CD8-positive, alpha-beta memory T cell (primary cell): ENCODE data around the gene RANBP9. TPM values are rescaled to one million over a fixed set of nuclear protein-coding genes. Genes with fewer than 3 reads are reported as not detected.
A peak's percentile ranks its signal among the peaks of the same experiment; 100 is the strongest.

Experiments
- CTCF ChIA-PET: fragments of 350-600 bp; sonication (Branson Sonifier 250); formaldehyde crosslinking; loops from one replicate; lab custom pipeline; 2021; ENCODE audit warnings: antibody characterized with exemption; lab: Charles Lee
- POLR2A ChIA-PET: fragments of 350-600 bp; sonication (Branson Sonifier 250); formaldehyde crosslinking; loops from one replicate; lab custom pipeline; 2021; ENCODE audit warnings: antibody characterized with exemption; lab: Charles Lee
- DNase-seq, 5 donors: peaks; one replicate each; pipeline versions ENCODE4 v3.0.0 to v3.0.0-alpha.2; 2020 to 2022; ENCODE audit warnings: mixed read lengths in 1 of 5
- H3K27ac ChIP-seq: one replicate; pipeline ENCODE4 v1.7.0; 2013; ENCODE audit warnings: low read depth, mild to moderate bottlenecking, low read length, moderate library complexity
- H3K27me3 ChIP-seq: 2 replicates; pipeline ENCODE4 v1.7.0; 2013; ENCODE audit warnings: low read length, mild to moderate bottlenecking; ENCODE audit not compliant: insufficient read depth, poor library complexity, severe bottlenecking
- H3K36me3 ChIP-seq: 2 replicates; pipeline ENCODE4 v1.7.0; 2013; ENCODE audit warnings: mild to moderate bottlenecking, low read length, moderate library complexity; ENCODE audit not compliant: insufficient read depth
- H3K4me1 ChIP-seq: 2 replicates; pipeline ENCODE4 v1.7.0; 2013; ENCODE audit warnings: mild to moderate bottlenecking, low read length, moderate library complexity; ENCODE audit not compliant: insufficient read depth
- H3K4me3 ChIP-seq: 2 replicates; pipeline ENCODE4 v1.7.0; 2013; ENCODE audit warnings: mild to moderate bottlenecking, low read length
- H3K9me3 ChIP-seq: 2 replicates; pipeline ENCODE4 v1.7.0; 2013; ENCODE audit warnings: mild to moderate bottlenecking, low read length
- H3K27ac Mint-ChIP-seq, 8 donors: one replicate each; pipeline ENCODE4 v1.8.0; 2020 to 2021; ENCODE audit warnings: mixed read lengths in 8 of 8, mild to moderate bottlenecking in 6 of 8, inconsistent platforms in 3 of 8, moderate library complexity in 3 of 8
- H3K27me3 Mint-ChIP-seq, 2 donors: one replicate each; pipeline ENCODE4 v1.8.0; 2020 to 2021; ENCODE audit warnings: mixed read lengths in 2 of 2, mild to moderate bottlenecking in 1 of 2, moderate library complexity in 1 of 2
- H3K36me3 Mint-ChIP-seq, 3 donors: one replicate each; pipeline ENCODE4 v1.8.0; 2020 to 2021; ENCODE audit warnings: mixed read lengths in 3 of 3, inconsistent platforms in 1 of 3, mild to moderate bottlenecking in 1 of 3
- H3K4me1 Mint-ChIP-seq, 3 donors: one replicate each; pipeline ENCODE4 v1.8.0; 2020 to 2021; ENCODE audit warnings: mixed read lengths in 3 of 3, inconsistent platforms in 1 of 3, mild to moderate bottlenecking in 1 of 3
- H3K4me3 Mint-ChIP-seq, 7 donors: one replicate each; pipeline ENCODE4 v1.8.0; 2020 to 2021; ENCODE audit warnings: mixed read lengths in 7 of 7, mild to moderate bottlenecking in 6 of 7, moderate library complexity in 4 of 7, inconsistent platforms in 2 of 7
- H3K9me3 Mint-ChIP-seq, 5 donors: one replicate each; pipeline ENCODE4 v1.8.0; 2020 to 2022; ENCODE audit warnings: mixed read lengths in 5 of 5, mild to moderate bottlenecking in 3 of 5, moderate library complexity in 2 of 5, inconsistent platforms in 1 of 5
- polyA plus RNA-seq: library from polyadenylated mRNA; unstranded; fragments of 300-500 nt; fragmentation: Illumina TruSeq; gene quantifications from one replicate; pipeline ENCODE4 v1.2.3, GENCODE V29; 2021
- total RNA-seq, 2 experiments: library from RNA; stranded (reverse); gene quantifications; one replicate each; pipeline ENCODE4 v1.2.3, GENCODE V29; 2021

RANBP9 gene
- total and polyA plus RNA-seq, 3 experiments from 2014 or later = 6.2 to 47.0 (median 45.4) TPM

- ChIA-PET CTCF (no interaction called here), POLR2A (no interaction called here)
- Histone ChIP-seq H3K27me3 (no peaks in the 10 kb centered on the region), H3K27ac (peak overlapping the region; percentile 0), H3K36me3 (no peaks in the 10 kb centered on the region), H3K4me3 (no peak overlapping the region), H3K4me1 (peaks cover 52% of the 10 kb centered on the region), H3K9me3 (no peaks in the 10 kb centered on the region)
- H3K4me1 Mint-ChIP-seq = peaks cover 82 to 98% (median 90%) of the 10 kb centered on the region in 3 donors
- no peaks in the 10 kb centered on the region for H3K9me3 Mint-ChIP-seq
- peak overlapping the region in 5 of 7 donors; percentile 6 to 39 (median 16) for H3K4me3 Mint-ChIP-seq
- no peak for DNase-seq
- no peaks in the 10 kb centered on the region for H3K27me3 Mint-ChIP-seq
- peak overlapping the region in 5 of 8 donors; percentile 7 to 78 (median 39) for H3K27ac Mint-ChIP-seq
- peaks cover 1 to 5% (median 4%) of the 10 kb centered on the region in 3 donors for H3K36me3 Mint-ChIP-seq
These were observed 43.2 kb downstream of the RANBP9 start for GRCh38 chr6:13668291-13668928.

DNA sequence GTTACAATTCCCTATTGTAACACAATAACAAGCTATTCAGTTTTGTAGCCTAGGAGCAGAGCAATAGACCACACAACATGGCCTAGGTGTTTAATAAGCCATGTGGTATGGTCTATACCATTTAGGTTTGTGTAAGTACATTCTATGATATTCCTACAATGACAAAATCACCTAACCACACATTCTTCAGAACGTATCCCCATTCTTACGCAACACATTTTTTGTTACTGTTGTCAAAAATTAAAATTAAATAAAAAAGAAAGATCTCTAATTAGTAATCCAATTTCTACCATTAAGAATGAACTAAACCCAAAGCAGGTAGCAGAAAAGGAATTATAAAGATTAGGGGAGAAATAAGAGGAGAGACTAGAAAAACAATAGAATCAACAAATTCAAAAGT lies 44.0 kb downstream of the RANBP9 start:
- Mint-ChIP-seq H3K27ac (peak overlapping the region in 2 of 8 donors; percentile 7 to 15), H3K9me3 (no peaks in the 10 kb centered on the region), H3K4me3 (no peak overlapping the region), H3K36me3 (peaks cover 0 to 5% (median 3%) of the 10 kb centered on the region in 3 donors), H3K27me3 (no peaks in the 10 kb centered on the region), H3K4me1 (peaks cover 82 to 98% (median 90%) of the 10 kb centered on the region in 3 donors)
- ChIA-PET CTCF (no interaction called here), POLR2A (no interaction called here)
- no peaks in the 10 kb centered on the region for H3K27me3 ChIP-seq
- H3K9me3 ChIP-seq = no peaks in the 10 kb centered on the region
- no peaks in the 10 kb centered on the region for H3K36me3 ChIP-seq
- no peak for DNase-seq
- peaks cover 57% of the 10 kb centered on the region for H3K4me1 ChIP-seq
- H3K27ac ChIP-seq = no peak overlapping the region
- no peak overlapping the region for H3K4me3 ChIP-seq

DNA sequence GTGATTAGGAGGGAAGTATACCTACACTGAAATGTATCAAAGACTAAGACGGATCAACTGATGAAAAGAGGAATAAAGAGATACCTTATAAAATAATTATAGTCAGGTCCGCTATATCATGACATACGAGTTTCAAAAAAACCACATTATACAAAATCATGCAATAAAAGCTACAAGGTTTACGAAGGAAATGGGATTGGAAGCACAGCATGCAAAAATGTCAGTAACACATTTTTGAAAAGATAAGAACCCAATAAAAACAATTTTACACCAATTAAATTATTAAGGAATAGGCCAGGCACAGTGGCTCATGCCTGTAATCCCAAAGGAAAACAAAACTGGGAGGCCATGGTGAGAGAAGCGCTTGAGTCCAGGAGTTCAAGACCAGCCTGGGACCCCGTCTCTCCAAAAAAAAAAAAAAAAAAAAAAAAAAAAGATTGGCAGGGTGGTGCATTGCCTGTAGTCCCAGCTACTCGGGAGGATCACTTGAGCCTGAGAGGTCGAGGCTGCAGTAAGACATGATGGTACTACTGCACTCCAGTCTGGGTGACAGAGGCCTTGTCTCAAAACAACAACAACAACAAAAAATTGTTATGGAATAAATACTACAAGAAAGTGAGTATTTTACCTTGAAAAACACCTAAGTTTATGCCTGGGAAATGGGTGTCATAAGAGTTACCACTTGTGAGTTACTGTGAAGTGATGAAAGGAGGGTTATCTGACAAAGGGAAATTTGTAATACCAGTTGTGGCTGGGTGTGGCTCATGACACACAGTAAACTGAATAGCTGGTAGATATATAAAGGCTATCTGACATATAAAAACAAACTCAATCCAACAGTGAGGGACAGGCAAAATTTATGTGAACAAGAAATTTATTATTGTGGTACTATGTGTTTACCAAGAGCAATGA lies 45.2 kb downstream of the RANBP9 start:
- Histone ChIP-seq H3K27me3 (no peaks in the 10 kb centered on the region), H3K27ac (peak overlapping the region; percentile 34), H3K9me3 (no peaks in the 10 kb centered on the region), H3K36me3 (no peaks in the 10 kb centered on the region), H3K4me3 (no peak overlapping the region), H3K4me1 (peaks cover 60% of the 10 kb centered on the region)
- peak overlapping the region in 6 of 8 donors; percentile 10 to 73 (median 39) for H3K27ac Mint-ChIP-seq
- H3K4me3 Mint-ChIP-seq = peak overlapping the region; percentile 5 to 56 (median 35)
- peaks cover 82 to 98% (median 90%) of the 10 kb centered on the region in 3 donors for H3K4me1 Mint-ChIP-seq
- ChIA-PET POLR2A (no interaction called here), CTCF (interaction anchor here (0.6 kb wide), 1 partner anchor 23 kb away, joined by 3 read pairs; no protein-coding TSS in a partner anchor)
- H3K36me3 Mint-ChIP-seq = peaks cover 0 to 5% (median 3%) of the 10 kb centered on the region in 3 donors
- H3K9me3 Mint-ChIP-seq = no peaks in the 10 kb centered on the region
- H3K27me3 Mint-ChIP-seq = no peaks in the 10 kb centered on the region
- no peak for DNase-seq

DNA sequence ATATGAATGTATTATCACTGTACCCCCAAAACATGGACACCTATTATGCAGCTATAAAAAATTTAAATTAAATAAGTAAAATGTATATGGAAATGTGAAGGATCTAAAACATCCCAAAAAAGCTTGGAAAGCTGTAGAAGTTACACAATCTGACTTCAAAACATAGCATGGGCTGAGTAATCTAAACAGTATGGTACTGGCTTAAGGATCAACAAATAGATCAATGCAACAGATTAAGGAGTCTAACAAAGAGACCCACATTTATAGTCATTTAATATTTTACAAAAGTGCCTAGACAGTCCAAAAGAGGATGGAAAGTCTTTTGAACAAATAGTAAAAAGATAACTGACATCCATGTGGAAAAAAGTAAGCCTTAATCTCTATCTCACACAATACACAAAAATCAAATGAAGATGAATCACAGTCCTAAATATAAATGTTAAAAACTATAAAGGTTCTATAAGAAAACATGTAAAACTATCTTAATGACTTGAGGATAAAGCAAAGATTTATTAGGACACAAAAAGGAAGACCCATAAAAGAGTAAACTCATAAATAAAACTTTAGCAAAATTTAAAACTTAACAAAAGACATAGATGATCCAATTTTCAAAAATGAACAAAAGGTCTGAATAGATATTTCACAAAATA lies 46.8 kb downstream of the RANBP9 start:
- Histone ChIP-seq H3K27ac (no peak overlapping the region), H3K27me3 (no peaks in the 10 kb centered on the region), H3K4me1 (peaks cover 66% of the 10 kb centered on the region), H3K36me3 (no peaks in the 10 kb centered on the region), H3K4me3 (no peak overlapping the region), H3K9me3 (no peaks in the 10 kb centered on the region)
- Mint-ChIP-seq H3K27ac (peak overlapping the region in 5 of 8 donors; percentile 3 to 73 (median 11)), H3K4me3 (peak overlapping the region in 1 of 7 donors; percentile 5), H3K27me3 (no peaks in the 10 kb centered on the region), H3K9me3 (no peaks in the 10 kb centered on the region), H3K4me1 (peaks cover 89 to 100% (median 99%) of the 10 kb centered on the region in 3 donors), H3K36me3 (peaks cover 0 to 5% (median 0%) of the 10 kb centered on the region in 3 donors)
- POLR2A ChIA-PET = no interaction called here
- CTCF ChIA-PET = interaction anchor here (0.9 kb wide), 1 partner anchor 90 kb away, joined by 4 read pairs; the partner anchor contains the start of gene SIRT5
- DNase-seq = no peak

DNA sequence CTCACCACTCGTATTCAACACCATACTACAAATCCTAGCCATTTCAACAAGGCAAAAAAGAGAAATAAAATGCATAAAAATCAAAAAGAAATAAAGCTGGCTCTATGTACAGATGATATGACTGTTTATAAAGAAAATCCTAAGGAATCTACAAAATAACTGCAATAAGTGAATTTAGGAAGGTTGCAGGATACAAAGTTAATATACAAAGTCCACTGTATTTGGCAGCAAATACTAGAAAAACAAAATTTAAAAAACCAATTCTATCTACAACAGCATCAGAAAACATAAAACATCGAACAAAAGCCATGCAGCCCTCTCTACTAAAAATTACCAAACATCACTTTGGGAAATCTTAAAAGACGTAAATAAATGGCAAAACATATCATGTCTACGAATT lies 47.6 kb downstream of the RANBP9 start:
- POLR2A ChIA-PET = no interaction called here
- no peak for DNase-seq
- Histone ChIP-seq H3K36me3 (no peaks in the 10 kb centered on the region), H3K4me3 (no peak overlapping the region), H3K9me3 (no peaks in the 10 kb centered on the region), H3K27ac (no peak overlapping the region), H3K4me1 (peaks cover 58% of the 10 kb centered on the region), H3K27me3 (no peaks in the 10 kb centered on the region)
- CTCF ChIA-PET = interaction anchor here (0.9 kb wide), 1 partner anchor 89 kb away, joined by 4 read pairs; the partner anchor contains the start of gene SIRT5
- Mint-ChIP-seq H3K27me3 (no peaks in the 10 kb centered on the region), H3K9me3 (no peaks in the 10 kb centered on the region), H3K4me1 (peaks cover 90 to 100% (median 99%) of the 10 kb centered on the region in 3 donors), H3K4me3 (peak overlapping the region in 3 of 7 donors; percentile 4 to 20 (median 14)), H3K27ac (no peak overlapping the region), H3K36me3 (peaks cover 0 to under 1% (median 0%) of the 10 kb centered on the region in 3 donors)

DNA sequence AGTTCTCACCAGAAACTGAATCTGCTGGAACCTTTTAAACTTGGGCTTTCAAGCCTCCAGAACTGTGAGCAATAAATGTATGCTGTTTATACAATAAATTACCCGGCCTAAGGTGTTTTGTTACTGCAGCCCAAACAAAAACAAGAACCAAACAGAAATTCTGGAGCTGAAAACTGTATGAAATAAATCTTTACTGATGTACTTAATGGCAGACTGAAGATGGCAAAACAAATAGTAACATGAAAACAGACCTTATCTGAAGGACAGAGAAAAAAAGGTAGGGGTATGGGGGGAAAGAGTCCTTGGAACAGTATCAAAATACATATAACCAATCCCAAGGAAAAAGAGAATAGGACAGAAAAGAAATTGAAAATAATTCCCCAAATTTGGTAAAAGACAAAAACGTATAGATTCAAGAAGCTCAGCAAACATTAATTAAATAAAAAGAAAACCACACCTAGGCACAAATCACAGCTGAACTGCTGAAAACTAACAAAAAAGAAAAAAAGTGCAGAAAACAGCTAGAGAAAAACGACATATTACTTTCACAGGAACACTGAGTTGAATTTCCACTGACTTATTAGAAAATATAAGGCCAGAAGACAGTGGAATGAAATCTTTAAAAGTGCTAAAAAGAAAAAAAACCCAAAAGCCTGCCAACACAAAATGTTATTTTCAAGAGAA lies 48.8 kb downstream of the RANBP9 start:
- H3K4me3 ChIP-seq = no peak overlapping the region
- Mint-ChIP-seq H3K27ac (peak overlapping the region in 4 of 8 donors; percentile 1 to 66 (median 23)), H3K9me3 (no peaks in the 10 kb centered on the region), H3K36me3 (no peaks in the 10 kb centered on the region), H3K27me3 (no peaks in the 10 kb centered on the region), H3K4me1 (peaks cover 85 to 98% (median 94%) of the 10 kb centered on the region in 3 donors), H3K4me3 (peak overlapping the region in 2 of 7 donors; percentile 5 to 7)
- ChIA-PET POLR2A (no interaction called here), CTCF (no interaction called here)
- H3K4me1 ChIP-seq = peaks cover 48% of the 10 kb centered on the region
- DNase-seq = no peak
- no peaks in the 10 kb centered on the region for H3K36me3 ChIP-seq
- H3K27ac ChIP-seq = no peak overlapping the region
- H3K9me3 ChIP-seq = no peaks in the 10 kb centered on the region
- H3K27me3 ChIP-seq = no peaks in the 10 kb centered on the region

DNA sequence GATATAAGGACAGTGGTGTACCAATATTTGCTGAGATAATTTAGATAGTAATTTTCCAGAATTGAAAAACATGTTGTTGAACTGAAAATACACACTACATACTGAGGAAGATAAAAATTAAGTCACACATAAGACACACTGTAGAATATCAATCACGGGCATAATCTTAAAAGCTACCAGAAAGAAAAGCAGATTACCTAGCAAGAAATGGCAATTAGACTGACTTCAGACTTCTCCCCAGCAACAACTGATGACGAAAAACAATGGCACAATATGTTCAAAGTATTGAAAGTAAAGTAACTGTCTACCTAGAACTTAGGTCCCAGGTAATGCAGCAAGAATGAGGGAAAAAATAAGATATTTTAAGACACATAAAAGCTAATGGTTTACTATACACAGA lies 50.0 kb downstream of the RANBP9 start:
- H3K36me3 ChIP-seq = no peaks in the 10 kb centered on the region
- H3K27me3 ChIP-seq = no peaks in the 10 kb centered on the region
- ChIA-PET POLR2A (no interaction called here), CTCF (no interaction called here)
- no peak overlapping the region for H3K27ac ChIP-seq
- peaks cover 0 to 6% (median 0%) of the 10 kb centered on the region in 3 donors for H3K36me3 Mint-ChIP-seq
- no peaks in the 10 kb centered on the region for H3K9me3 ChIP-seq
- peak overlapping the region in 3 of 8 donors; percentile 14 to 68 (median 52) for H3K27ac Mint-ChIP-seq
- peaks cover 80 to 95% (median 94%) of the 10 kb centered on the region in 3 donors for H3K4me1 Mint-ChIP-seq
- H3K4me1 ChIP-seq = peaks cover 36% of the 10 kb centered on the region
- peak overlapping the region in 1 of 7 donors; percentile 1 for H3K4me3 Mint-ChIP-seq
- DNase-seq = no peak
- no peaks in the 10 kb centered on the region for H3K27me3 Mint-ChIP-seq
- no peaks in the 10 kb centered on the region for H3K9me3 Mint-ChIP-seq
- no peak overlapping the region for H3K4me3 ChIP-seq
